Measurements from ENCODE around the gene MKX.

MKX gene

DNA sequence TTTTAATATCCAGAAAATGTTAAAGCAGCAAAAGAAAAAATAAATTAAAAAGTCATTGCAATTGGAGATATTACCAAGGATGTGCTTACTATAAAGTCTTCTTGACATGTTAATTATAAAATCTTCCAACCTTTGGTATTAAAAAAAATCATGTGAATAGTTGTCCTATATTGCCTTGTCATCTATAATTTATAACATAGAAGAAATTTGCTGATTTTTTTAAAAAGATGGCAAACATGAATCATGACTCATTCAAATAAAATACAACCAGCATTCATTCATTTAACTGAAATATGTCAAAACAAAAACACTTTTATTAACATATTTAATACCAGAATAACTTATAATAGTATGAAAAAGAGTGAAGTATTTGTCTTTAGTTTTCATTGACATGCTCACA lies 72.6 kb downstream of the MKX start:
- Histone ChIP-seq H3K9me2 (replicated peaks; ENCODE audit: low read depth, low read length) (no peaks in the 10 kb centered on the region), H3K9ac (ENCODE audit: low read depth, low read length, poor library complexity, severe bottlenecking) (no peak overlapping the region), H3K79me2 (ENCODE audit: insufficient read depth, low read length) (no peaks in the 10 kb centered on the region), H3K4me2 (ENCODE audit: low read depth, low read length, poor library complexity, severe bottlenecking) (no peak overlapping the region), H3K36me3 (ENCODE audit: insufficient read depth, low read length) (no peaks in the 10 kb centered on the region), H3K4me3 (ENCODE audit: low read length, poor library complexity, severe bottlenecking) (no peak overlapping the region), H3K27me3 (ENCODE audit: insufficient read depth, low read length, poor library complexity, severe bottlenecking) (no peaks in the 10 kb centered on the region), H3K9me3 (ENCODE audit: insufficient read depth, low read depth, low read length) (no peaks in the 10 kb centered on the region), H4K20me1 (ENCODE audit: insufficient read depth, low read length, poor library complexity, severe bottlenecking) (no peaks in the 10 kb centered on the region), H2AFZ (ENCODE audit: low read length) (no peak overlapping the region), H3K4me1 (ENCODE audit: insufficient read depth, low read length, poor library complexity, severe bottlenecking) (peaks cover 3% of the 10 kb centered on the region), H3F3A (ENCODE audit: low read depth) (no peaks in the 10 kb centered on the region)
- TF ChIP-seq, protein P1, sequence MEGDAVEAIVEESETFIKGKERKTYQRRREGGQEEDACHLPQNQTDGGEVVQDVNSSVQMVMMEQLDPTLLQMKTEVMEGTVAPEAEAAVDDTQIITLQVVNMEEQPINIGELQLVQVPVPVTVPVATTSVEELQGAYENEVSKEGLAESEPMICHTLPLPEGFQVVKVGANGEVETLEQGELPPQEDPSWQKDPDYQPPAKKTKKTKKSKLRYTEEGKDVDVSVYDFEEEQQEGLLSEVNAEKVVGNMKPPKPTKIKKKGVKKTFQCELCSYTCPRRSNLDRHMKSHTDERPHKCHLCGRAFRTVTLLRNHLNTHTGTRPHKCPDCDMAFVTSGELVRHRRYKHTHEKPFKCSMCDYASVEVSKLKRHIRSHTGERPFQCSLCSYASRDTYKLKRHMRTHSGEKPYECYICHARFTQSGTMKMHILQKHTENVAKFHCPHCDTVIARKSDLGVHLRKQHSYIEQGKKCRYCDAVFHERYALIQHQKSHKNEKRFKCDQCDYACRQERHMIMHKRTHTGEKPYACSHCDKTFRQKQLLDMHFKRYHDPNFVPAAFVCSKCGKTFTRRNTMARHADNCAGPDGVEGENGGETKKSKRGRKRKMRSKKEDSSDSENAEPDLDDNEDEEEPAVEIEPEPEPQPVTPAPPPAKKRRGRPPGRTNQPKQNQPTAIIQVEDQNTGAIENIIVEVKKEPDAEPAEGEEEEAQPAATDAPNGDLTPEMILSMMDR (conservative IDR thresholded peaks at IDR 0.05; ENCODE audit: low read length) = no peak
- no peak for TF ChIP-seq EZH2phosphoT487 (IDR thresholded peaks at IDR 0.05; ENCODE audit: borderline replicate concordance)

DNA sequence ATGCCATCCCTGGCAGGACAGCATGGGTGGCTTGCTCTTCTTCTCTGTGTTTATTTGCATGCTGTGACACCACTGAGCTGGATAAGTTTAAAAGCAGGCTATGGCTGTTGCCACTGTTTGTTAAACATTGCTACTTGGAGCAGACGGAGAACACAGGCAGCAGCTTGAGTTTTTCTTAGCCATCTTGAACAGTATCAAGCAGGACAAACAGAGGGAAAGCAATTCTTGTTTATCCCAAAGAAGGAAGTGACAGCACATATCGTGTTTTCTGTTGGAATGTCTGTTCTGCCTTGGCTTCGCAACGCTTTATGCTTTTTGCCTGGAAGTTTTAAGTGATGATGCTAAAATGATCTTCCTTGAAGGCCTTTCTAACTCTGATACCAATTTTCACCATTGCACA lies 73.8 kb downstream of the MKX start:
- no peak overlapping the region for H3K9ac ChIP-seq (ENCODE audit: low read depth, low read length, poor library complexity, severe bottlenecking)
- H3K9me3 ChIP-seq (ENCODE audit: insufficient read depth, low read depth, low read length) = 0 out of 2 replicates have a peak, but pooled peaks cover under 1% of the 10 kb centered on the region
- 0 out of 2 replicates have a peak overlapping the region, but pooled peaks have one; percentile 10 for H2AFZ ChIP-seq (ENCODE audit: low read length)
- no peak overlapping the region for H3K4me3 ChIP-seq (ENCODE audit: low read length, poor library complexity, severe bottlenecking)
- peaks cover 1% of the 10 kb centered on the region for H3K4me1 ChIP-seq (ENCODE audit: insufficient read depth, low read length, poor library complexity, severe bottlenecking)
- H3K4me2 ChIP-seq (ENCODE audit: low read depth, low read length, poor library complexity, severe bottlenecking) = no peak overlapping the region
- TF ChIP-seq, protein P1 (conservative IDR thresholded peaks at IDR 0.05; ENCODE audit: low read length) = no peak
- no peak for TF ChIP-seq EZH2phosphoT487 (IDR thresholded peaks at IDR 0.05; ENCODE audit: borderline replicate concordance)
- H3K9me2 ChIP-seq (replicated peaks; ENCODE audit: low read depth, low read length) = no peaks in the 10 kb centered on the region
- H3F3A ChIP-seq (ENCODE audit: low read depth) = no peaks in the 10 kb centered on the region
- H3K27me3 ChIP-seq (ENCODE audit: insufficient read depth, low read length, poor library complexity, severe bottlenecking) = no peaks in the 10 kb centered on the region
- no peaks in the 10 kb centered on the region for H3K79me2 ChIP-seq (ENCODE audit: insufficient read depth, low read length)
- H3K36me3 ChIP-seq (ENCODE audit: insufficient read depth, low read length) = no peaks in the 10 kb centered on the region
- H4K20me1 ChIP-seq (ENCODE audit: insufficient read depth, low read length, poor library complexity, severe bottlenecking) = no peaks in the 10 kb centered on the region

DNA sequence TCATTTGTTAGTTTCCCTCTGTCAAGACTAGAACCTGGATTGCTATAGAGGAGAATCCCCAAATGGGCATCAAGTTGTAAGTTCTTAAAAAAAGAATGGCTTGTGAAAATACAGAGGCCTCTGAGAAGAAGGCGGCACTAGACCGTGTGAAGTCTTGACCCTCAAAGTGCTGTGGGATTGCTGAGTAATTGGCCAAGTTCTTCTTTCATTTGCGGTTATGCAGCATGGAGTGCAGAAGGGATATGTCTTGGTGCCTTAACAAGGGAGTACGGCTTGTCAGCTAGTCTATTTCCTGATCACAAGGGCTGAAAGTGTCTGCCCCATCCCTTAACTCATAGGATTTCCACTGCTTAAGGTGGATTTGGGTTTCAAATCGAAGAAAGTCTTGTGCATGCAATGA lies 81.2 kb downstream of the MKX start:
- H3K4me1 ChIP-seq (ENCODE audit: insufficient read depth, low read length, poor library complexity, severe bottlenecking) = peaks cover 18% of the 10 kb centered on the region
- H3K36me3 ChIP-seq (ENCODE audit: insufficient read depth, low read length) = no peaks in the 10 kb centered on the region
- no peak overlapping the region for H2AFZ ChIP-seq (ENCODE audit: low read length)
- no peak overlapping the region for H3K4me3 ChIP-seq (ENCODE audit: low read length, poor library complexity, severe bottlenecking)
- H3F3A ChIP-seq (ENCODE audit: low read depth) = no peaks in the 10 kb centered on the region
- 0 out of 2 replicates have a peak, but pooled peaks cover 8% of the 10 kb centered on the region for H3K9me3 ChIP-seq (ENCODE audit: insufficient read depth, low read depth, low read length)
- H3K9me2 ChIP-seq (replicated peaks; ENCODE audit: low read depth, low read length) = no peaks in the 10 kb centered on the region
- H3K4me2 ChIP-seq (ENCODE audit: low read depth, low read length, poor library complexity, severe bottlenecking) = no peak overlapping the region
- H3K79me2 ChIP-seq (ENCODE audit: insufficient read depth, low read length) = no peaks in the 10 kb centered on the region
- TF ChIP-seq, protein P1 (conservative IDR thresholded peaks at IDR 0.05; ENCODE audit: low read length) = no peak
- no peak for TF ChIP-seq EZH2phosphoT487 (IDR thresholded peaks at IDR 0.05; ENCODE audit: borderline replicate concordance)
- H3K9ac ChIP-seq (ENCODE audit: low read depth, low read length, poor library complexity, severe bottlenecking) = no peak overlapping the region
- no peaks in the 10 kb centered on the region for H3K27me3 ChIP-seq (ENCODE audit: insufficient read depth, low read length, poor library complexity, severe bottlenecking)
- no peaks in the 10 kb centered on the region for H4K20me1 ChIP-seq (ENCODE audit: insufficient read depth, low read length, poor library complexity, severe bottlenecking)
